Measurements from ENCODE around the gene PPARD. TPM values are rescaled to one million over a fixed set of nuclear protein-coding genes. Genes with fewer than 3 reads are reported as not detected.
A peak's percentile ranks its signal among the peaks of the same experiment; 100 is the strongest.

Gene PPARD
- total and polyA plus RNA-seq, 2 of the 13 experiments (the other 11 are each of a cell fraction or from before 2014, with no cell fraction given), result 6.1 to 13.3 TPM

DNA sequence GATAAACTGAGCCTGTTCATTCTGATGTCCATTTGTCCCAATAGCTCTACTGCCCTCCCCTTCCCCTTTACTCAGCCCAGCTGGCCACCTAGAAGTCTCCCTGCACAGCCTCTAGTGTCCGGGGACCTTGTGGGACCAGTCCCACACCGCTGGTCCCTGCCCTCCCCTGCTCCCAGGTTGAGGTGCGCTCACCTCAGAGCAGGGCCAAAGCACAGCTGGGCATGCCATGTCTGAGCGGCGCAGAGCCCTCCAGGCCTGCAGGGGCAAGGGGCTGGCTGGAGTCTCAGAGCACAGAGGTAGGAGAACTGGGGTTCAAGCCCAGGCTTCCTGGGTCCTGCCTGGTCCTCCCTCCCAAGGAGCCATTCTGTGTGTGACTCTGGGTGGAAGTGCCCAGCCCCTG is 85.1 kb downstream of the PPARD start:
- ATAC-seq, result peak; percentile 4; the same call in 2 of the 3 replicates
- no peak for DNase-seq (ENCODE audit: low spot score)
- in situ Hi-C loops (cut with HindIII; ENCODE audit: extremely low pct_ligation_motif_present, low pct_unique_long_range_greater_than_20kb), result no loop called here
- FAIRE-seq, result no peak
- ChIA-PET CTCF (ENCODE audit: low intra/inter-chr PET ratio, low total read pairs) (no interaction called here), POLR2A (interaction anchor here (1.0 to 2.3 kb wide), 3 partner anchors 8 to 22 kb away, joined by 3 to 13 read pairs (median 7); no protein-coding TSS in a partner anchor)
- BruUV-seq (replicated peaks), result no TSS peak
- no peak overlapping the region for H3K9ac ChIP-seq (ENCODE audit: insufficient read depth, low read depth, low read length)
- TF ChIP-seq HNRNPL (IDR thresholded peaks at IDR 0.05; ENCODE audit: low read depth, low read length) (0 out of 2 replicates have a peak, but pooled peaks have one; percentile 20), ZSCAN31 (CRISPR knock-in tag; IDR thresholded peaks at IDR 0.05; ENCODE audit: low read depth) (no peak), HIVEP1 (CRISPR knock-in tag; IDR thresholded peaks at IDR 0.05) (no peak), ZNF501 (CRISPR knock-in tag; IDR thresholded peaks at IDR 0.05) (0 out of 2 replicates have a peak, but pooled peaks have one; percentile 1), DR1 (CRISPR knock-in tag; IDR thresholded peaks at IDR 0.05) (no peak), ZNF232 (CRISPR knock-in tag; IDR thresholded peaks at IDR 0.05; ENCODE audit: borderline replicate concordance) (no peak), PHF20 (CRISPR knock-in tag; IDR thresholded peaks at IDR 0.05) (no peak), CCAR2 (optimal IDR thresholded peaks at IDR 0.05; ENCODE audit: low read depth, low read length) (no peak)
- TF ChIP-seq, protein P1, sequence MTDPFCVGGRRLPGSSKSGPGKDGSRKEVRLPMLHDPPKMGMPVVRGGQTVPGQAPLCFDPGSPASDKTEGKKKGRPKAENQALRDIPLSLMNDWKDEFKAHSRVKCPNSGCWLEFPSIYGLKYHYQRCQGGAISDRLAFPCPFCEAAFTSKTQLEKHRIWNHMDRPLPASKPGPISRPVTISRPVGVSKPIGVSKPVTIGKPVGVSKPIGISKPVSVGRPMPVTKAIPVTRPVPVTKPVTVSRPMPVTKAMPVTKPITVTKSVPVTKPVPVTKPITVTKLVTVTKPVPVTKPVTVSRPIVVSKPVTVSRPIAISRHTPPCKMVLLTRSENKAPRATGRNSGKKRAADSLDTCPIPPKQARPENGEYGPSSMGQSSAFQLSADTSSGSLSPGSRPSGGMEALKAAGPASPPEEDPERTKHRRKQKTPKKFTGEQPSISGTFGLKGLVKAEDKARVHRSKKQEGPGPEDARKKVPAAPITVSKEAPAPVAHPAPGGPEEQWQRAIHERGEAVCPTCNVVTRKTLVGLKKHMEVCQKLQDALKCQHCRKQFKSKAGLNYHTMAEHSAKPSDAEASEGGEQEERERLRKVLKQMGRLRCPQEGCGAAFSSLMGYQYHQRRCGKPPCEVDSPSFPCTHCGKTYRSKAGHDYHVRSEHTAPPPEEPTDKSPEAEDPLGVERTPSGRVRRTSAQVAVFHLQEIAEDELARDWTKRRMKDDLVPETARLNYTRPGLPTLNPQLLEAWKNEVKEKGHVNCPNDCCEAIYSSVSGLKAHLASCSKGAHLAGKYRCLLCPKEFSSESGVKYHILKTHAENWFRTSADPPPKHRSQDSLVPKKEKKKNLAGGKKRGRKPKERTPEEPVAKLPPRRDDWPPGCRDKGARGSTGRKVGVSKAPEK (CRISPR knock-in tag; IDR thresholded peaks at IDR 0.05; ENCODE audit: borderline replicate concordance), result 0 out of 2 replicates have a peak, but pooled peaks have one; percentile 40
- H2AFZ ChIP-seq (ENCODE audit: low read length), result no peak overlapping the region
- H3K79me2 ChIP-seq (ENCODE audit: insufficient read depth, low read length), result no peaks in the 10 kb centered on the region
- H3K36me3 ChIP-seq (replicated peaks in 1 of 2; ENCODE audit: control insufficient read depth in 1 of 2, insufficient read depth in 2 of 2, low read length in 2 of 2), result peaks cover 0 to 12% of the 10 kb centered on the region in 2 experiments; a peak in 2 of 5 replicates
- H3K27ac ChIP-seq (ENCODE audit: extremely low read length, insufficient read depth, low read length), result no peak overlapping the region
- no peaks in the 10 kb centered on the region for H4K20me1 ChIP-seq (ENCODE audit: insufficient read depth, low read length)
- peaks cover 9% of the 10 kb centered on the region for H3K9me3 ChIP-seq (ENCODE audit: low read length)
- no peaks in the 10 kb centered on the region for H3K27me3 ChIP-seq (ENCODE audit: control insufficient read depth in 1 of 2, insufficient read depth in 2 of 2, low read length in 2 of 2)
- intact Hi-C loops (cut with micrococcal nuclease; ENCODE audit: unreplicated experiment), result no loop called here
- H3K4me1 ChIP-seq (ENCODE audit: insufficient read depth, low read length), result peaks cover 30% of the 10 kb centered on the region
- WGBS (ENCODE audit: low lambda C conversion rate), result 88% methylated on average over 5 of the region's 5 CpGs
- no peak overlapping the region for H3K4me2 ChIP-seq (ENCODE audit: low read depth, low read length)
- H3K4me3 ChIP-seq (replicated peaks in 1 of 3; ENCODE audit: insufficient read depth in 1 of 3, low read depth in 2 of 3, low read length in 3 of 3), result no peak overlapping the region

Data from HepG2 (cell line).